Astrocyte of the hippocampus (primary cell): Measurements from ENCODE around the gene PPTC7.
"Not testable (repeated sequence)": the region's sequence is repeated elsewhere in the genome, so short reads cannot be mapped to it uniquely, and the experiment has no call there.

Experiments used
- DNase-seq: peaks from one replicate; pipeline ENCODE4 v3.0.0; 2011; ENCODE audit warnings: low read depth, low spot score

PPTC7 gene

GRCh38 chr12:110561471-110562201, 21.5 kb downstream of the PPTC7 start:
- DNase-seq = no peak

GRCh38 chr12:110560946-110561345, 22.2 kb downstream of the PPTC7 start:
- DNase-seq = no peak

DNA sequence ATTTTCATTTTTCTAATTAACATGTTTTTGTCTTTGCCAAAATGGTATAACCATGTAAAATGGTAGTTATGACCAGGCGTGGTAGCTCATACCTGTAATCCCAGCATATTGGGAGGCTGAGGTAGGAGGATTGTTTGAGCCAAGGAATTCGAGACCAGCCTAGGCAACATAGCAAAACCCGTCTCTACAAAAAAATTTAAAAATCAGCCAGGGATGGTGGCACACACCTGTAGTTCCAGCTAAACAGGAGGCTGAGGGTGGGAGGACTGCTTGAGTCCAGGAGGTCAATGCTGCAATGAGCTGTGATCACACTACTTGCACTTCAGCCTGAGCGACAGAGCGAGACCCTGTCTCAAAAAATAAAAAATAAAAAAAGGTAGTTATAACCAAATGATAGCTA, 23.1 kb downstream of the PPTC7 start:
- DNase-seq = no peak

DNA sequence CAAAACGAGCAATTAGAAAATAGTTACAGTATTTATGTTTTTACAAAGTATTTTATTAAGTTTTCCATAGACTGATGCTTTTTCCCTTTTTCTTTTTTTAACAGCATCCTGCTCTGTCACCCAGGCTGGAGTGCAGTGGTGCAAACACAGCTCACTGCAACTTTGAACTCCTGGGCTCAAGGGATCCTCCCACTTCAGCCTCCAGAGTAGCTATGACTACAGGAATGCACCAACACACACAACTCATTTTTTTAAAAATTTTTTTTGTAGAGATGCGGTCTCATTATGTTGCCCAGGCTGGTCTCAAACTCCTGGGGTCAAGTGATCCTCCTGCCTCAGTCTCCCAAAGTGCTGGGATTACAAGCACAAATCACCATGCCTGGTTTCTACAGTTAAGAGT, 24.2 kb downstream of the PPTC7 start:
- not testable (repeated sequence) for DNase-seq

DNA sequence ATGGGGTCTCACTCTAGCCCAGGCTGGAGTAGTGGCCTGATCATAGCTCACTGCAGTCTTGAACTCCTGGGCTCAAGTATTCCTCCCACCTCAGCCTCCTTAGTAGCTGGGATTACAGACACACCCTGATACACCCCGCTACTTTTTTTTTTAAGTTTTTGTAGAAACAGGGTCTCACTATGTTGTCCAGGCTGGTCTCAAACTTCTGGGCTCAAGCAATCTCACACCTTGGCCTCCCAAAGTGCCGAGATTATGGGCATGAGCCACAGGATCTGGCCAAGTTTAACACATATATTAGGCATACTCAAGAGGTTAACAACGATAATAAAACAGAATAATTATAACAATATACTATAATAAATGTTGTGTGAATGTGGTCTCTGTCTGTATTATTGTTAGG, 25.8 kb downstream of the PPTC7 start:
- DNase-seq = no peak

DNA sequence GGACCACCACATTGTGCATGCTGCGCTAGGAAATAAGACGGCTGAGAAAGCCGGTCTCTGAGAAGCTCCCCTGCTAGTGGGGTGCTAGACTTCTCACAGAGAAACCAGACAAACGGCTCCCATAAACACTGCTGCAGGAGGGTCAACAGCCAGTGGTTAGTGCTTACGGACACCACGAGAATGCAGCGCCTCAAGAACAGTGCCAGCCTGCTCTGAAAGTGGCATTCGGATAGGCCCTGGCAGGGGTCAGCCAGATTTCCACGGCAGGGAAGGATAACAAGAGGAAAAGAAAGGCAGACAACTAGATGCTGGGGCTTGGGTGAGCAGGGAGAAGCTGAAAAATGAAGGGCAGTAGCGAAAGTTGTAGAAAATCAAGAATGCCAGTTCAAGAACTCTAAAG, 26.4 kb downstream of the PPTC7 start:
- DNase-seq = peak; percentile 49

DNA sequence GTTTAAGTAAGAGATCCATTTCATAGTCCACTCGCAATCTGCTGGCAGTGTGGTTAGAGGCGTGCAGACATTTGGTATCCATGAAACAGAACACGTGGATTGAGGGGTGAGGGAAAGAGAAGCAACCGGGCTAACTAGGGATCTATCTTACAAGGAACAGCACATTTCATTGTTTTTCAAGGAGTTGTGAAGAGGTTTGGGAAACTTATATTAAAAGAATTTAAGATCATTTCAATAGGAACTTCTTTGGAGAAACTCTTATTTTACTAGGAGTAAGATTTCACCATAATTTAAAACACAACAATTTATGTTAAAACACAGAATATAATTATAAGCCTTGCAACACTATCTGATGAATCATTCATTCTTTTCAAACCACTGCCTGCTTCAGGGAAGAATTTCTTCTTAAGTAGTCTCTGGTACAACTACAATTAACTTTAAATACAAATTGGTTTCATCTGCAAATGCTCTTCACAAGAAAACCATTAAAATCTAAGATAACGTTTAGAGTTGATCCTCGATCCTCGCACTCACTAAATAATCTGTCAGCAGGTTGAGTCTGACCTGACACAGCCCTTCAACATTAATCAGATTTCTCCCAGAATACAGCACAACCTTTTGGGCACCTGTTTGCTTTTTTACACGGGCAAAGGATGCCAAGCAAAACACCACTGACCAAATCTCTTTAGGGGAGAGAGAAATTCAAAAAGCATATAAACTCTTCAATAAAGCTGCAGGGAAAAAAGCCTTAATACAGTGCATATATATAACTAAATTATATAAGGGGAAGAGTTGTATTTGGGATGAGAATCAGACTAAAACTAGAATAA, 27.3 kb downstream of the PPTC7 start:
- peak; percentile 73 for DNase-seq

DNA sequence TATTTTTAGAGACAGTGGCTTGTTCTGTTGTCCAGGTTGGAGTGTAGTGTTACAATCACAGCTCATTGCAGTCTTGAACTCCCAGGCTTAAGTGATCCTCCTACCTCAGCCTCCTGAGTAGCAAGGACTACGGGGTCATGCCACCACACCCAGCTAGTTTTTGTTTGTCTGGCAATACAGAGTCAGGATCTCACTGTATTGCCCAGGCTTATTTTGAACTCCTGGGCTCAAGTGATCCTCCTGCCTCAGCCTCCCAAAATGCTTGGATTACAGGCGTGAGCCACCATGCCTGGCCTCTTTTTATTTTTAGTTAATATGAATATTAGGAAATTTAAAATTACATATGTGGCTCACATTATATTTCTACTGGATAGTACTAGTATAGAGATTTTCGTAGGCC, 28.9 kb downstream of the PPTC7 start:
- DNase-seq = no peak

GRCh38 chr12:110550981-110551380, 32.1 kb downstream of the PPTC7 start:
- no peak for DNase-seq

DNA sequence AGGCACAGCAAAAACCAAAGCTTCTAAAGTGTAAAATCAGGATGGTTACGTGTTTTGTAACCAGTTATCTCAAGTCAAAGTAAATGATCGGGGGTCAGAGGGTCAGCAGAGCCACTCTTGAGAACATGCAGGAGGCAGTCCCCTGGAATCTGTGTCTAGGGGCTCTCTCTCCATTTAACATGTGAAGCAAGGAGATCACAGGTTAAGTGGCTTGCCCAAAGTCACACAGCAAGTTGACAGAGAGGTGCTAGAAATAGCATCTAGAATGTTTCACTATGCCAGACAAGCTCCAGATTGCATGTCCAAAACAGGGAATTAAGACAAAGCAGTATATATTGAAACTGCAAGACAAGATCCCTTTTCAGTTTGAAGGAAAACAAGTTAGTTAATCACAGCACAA, 33.4 kb downstream of the PPTC7 start:
- DNase-seq = no peak

DNA sequence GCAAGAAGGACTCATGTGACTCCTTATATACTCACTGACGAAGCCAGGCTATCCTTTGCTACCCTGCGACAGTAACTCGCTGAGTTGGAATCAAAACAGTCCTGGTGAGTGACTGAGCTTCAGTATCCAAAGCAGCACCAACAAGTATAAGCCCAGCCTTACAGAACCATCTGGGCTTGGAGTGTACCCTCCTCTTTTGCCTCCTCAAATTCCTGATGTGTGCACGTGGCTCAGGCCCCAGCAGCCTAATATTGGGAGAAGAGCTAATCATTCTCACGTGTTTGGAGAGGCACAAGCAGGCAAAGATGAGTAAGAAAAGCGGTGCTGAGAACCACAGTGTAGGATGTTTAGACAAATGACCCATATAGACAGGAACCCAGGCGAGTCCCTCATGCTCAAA, 34.4 kb downstream of the PPTC7 start:
- no peak for DNase-seq

GRCh38 chr12:110547090-110547489, 36.0 kb downstream of the PPTC7 start:
- no peak for DNase-seq

DNA sequence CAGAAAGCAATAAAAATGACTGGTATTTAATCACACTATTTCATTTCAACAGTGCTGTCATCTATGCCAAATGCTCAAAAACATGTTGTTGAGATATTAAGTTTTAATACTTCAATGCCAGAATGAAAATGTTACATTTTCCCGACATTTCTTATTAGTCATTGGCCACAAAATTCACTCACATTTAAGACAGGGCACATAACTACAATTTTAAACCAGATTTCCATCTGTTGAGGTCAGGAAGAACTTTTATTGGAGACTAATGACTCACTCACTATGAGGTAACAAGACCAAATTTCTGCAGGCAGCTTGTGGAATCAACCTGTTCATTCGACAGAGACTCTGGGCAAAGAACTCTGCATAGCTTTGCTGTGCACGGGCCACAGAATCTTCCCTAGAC, 36.8 kb downstream of the PPTC7 start:
- peak; percentile 76 for DNase-seq

DNA sequence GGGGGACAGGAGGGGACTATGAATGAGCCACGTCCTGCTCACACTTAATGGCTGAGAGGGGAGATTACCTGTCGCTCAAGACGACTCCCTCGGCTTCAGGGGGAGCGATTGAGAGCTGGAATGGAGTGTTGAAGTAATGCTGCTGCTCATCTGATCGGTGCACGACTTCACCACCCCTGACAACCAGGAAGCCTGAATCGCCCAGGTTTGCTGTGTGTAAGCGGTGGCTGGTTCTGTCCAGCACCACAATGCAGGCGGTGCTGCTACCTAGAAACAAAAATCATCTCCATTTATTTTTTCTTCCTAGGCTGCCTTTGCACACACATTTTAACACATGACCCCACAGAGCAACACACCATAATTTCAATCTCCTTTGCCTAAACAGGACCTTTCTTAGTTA, 37.3 kb downstream of the PPTC7 start:
- no peak for DNase-seq

- DNase-seq = not testable (repeated sequence)
These were observed 37.9 kb downstream of the PPTC7 start for GRCh38 chr12:110545259-110545658.

GRCh38 chr12:110543965-110544364, 39.2 kb downstream of the PPTC7 start:
- DNase-seq = no peak

- DNase-seq = peak; percentile 96
These were observed 39.7 kb downstream of the PPTC7 start for GRCh38 chr12:110543252-110543959.

DNA sequence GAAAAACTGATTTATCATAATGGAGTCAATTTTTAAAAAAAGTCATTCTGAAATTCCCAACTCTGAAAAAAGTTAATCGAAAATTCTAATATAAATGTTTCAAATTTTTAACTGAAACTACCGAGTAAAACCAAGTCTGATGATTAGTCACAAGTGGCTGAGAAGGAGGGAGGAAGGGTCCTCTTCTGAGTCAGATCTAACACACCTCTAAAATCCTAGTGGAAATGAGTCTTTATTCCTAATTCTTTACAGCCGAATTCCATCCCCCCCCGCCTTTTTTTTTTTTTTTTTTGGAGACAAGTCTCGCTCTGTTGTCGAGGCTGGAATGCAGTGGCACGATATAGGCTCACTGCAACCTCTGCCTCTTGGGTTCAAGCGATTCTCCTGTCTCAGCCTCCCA, 43.1 kb downstream of the PPTC7 start:
- DNase-seq = no peak

- DNase-seq = no peak
These were observed 44.1 kb downstream of the PPTC7 start for GRCh38 chr12:110538869-110539622.

GRCh38 chr12:110537605-110538409, 45.3 kb downstream of the PPTC7 start:
- DNase-seq = peak; percentile 60
